GM20000 (cell line): ENCODE data around the gene SBF2.
"Not testable (repeated sequence)": the region's sequence is repeated elsewhere in the genome, so short reads cannot be mapped to it uniquely, and the experiment has no call there.

Source experiments
- DNase-seq: peaks from one replicate; pipeline ENCODE4 v3.0.0; 2012; ENCODE audit warnings: low spot score
- TF ChIP-seq, protein P1 (sequence below): IDR thresholded peaks from 2 replicates; pipeline ENCODE4 v1.5.1; 2012; ENCODE audit warnings: mild to moderate bottlenecking, control low read depth; ENCODE audit errors: extremely low read depth, missing control alignments

SBF2 gene

DNA sequence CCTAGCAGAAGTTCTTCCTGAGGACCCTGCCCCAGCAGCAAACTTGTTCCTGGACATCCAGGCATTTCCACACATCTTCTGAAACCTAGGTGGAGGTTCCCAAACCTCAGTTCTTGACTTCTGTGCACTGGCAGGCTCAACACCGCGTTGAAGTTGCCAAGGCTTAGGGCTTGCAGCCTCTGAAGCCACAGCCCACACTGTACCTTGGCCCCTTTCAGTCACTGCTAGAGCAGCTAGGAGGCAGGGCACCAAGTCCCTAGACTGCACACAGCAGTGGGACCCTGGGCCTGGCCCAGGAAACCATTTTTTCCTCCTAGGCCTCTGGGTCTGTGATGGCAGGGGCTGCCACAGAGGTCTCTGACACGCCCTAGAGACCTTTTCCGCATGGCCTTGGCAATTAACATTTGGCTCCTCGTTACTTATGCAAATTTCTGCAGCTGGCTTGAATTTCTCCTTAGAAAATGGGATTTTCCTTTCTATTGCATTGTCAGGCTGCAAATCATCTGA, 159.0 kb downstream of the SBF2 start:
- TF ChIP-seq, protein P1, sequence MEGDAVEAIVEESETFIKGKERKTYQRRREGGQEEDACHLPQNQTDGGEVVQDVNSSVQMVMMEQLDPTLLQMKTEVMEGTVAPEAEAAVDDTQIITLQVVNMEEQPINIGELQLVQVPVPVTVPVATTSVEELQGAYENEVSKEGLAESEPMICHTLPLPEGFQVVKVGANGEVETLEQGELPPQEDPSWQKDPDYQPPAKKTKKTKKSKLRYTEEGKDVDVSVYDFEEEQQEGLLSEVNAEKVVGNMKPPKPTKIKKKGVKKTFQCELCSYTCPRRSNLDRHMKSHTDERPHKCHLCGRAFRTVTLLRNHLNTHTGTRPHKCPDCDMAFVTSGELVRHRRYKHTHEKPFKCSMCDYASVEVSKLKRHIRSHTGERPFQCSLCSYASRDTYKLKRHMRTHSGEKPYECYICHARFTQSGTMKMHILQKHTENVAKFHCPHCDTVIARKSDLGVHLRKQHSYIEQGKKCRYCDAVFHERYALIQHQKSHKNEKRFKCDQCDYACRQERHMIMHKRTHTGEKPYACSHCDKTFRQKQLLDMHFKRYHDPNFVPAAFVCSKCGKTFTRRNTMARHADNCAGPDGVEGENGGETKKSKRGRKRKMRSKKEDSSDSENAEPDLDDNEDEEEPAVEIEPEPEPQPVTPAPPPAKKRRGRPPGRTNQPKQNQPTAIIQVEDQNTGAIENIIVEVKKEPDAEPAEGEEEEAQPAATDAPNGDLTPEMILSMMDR, result no peak
- no peak for DNase-seq

DNA sequence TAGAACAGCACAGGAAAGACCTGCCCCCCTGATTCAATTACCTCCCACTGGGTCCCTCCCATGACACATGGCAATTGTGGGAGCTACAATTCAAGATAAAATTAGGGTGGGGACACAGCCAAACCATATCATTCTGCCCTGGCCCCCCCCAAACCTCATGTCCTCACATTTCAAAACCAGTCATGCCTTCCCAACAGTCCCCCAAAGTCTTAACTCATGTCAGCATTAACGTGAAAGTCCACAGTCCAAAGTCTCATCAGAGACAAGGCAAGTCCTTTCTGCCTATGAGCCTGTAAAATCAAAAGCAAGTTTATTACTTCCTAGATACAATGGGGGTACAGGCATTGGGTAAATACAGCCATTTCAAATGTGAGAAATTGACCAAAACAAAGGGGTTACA, 159.8 kb downstream of the SBF2 start:
- DNase-seq, result not testable (repeated sequence)

DNA sequence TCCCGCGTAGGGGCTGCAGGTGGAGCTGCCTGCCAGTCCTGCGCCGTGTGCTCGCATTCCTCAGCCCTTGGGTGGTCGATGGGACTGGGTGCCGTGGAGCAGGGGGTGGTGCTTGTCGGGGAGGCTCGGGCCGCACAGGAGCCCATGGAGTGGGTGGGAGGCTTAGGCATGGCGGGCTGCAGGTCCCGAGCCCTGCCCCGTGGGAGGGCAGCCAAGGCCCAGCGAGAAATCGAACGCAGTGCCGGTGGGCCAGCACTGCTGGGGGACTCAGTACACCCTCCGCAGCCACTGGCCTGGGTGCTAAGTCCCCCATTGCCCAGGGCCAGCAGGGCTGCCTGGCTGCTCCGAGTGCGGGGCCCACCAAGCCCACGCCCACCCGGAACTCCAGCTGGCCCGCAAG, 160.8 kb downstream of the SBF2 start:
- DNase-seq, result not testable (repeated sequence)

DNA sequence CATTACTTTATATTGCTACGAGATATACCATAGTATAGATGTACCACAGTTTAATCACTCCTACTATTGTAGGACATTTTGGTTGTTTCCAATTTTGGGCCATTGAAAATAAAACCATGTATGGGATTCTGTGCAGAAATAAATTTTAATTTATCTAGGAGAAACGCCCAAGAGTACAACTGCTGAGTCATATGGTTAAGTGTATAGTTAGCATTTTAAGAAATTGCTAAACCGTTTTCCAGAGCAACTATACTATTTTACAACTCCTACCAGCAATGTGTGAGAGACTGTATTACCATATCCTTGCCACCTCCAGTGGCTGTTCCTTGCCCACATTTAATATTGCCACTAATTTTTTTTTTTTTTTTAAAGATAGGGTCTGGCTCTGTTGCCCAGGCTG, 163.1 kb downstream of the SBF2 start:
- TF ChIP-seq, protein P1, result no peak
- no peak for DNase-seq

DNA sequence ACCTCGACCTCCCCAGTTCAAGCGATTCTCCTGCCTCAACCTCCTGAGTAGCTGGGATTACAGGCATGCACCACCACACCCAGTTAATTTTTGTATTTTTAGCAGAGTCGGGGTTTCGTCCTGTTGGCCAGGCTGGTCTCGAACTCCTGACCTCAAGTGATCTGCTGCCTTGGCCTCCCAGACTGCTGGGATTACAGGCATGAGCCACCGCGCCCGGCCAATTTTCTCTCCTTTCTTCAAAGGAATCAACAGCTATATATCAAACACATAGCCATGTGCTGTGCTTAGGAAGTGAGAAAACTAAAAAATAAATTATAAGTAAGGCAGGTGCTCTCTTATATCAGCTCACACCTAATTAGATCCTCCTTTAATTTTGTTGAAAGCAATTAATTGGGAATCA, 164.8 kb downstream of the SBF2 start:
- DNase-seq, result not testable (repeated sequence)

DNA sequence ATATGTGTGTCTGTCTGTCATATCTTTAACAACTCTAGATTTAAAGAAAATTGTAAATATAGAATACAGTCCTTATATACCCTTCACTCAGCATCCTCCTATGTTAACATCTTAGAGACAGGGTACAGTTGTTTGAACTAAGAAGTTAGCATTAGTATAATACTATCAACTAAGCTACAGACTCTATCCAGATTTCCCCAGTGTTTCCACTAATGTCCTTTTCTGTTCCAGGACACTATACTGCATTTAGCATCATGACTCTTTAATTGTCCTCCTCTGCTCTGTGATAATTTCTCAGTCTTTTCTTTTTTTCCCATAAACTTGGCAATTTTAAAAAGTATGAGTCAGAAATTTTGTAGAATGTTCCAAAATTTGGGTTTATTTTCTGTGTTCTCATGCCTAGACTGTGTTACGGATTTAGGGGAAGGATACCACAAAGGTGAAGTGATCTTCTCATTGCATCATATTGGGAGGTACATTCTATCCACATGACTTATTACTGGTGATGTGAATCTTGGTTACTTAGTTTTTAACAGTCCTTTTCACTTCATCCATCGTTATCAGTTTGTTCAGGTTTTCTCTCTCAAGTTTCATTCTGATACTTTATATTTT, 168.4 kb downstream of the SBF2 start:
- DNase-seq, result no peak
- TF ChIP-seq, protein P1, result no peak

DNA sequence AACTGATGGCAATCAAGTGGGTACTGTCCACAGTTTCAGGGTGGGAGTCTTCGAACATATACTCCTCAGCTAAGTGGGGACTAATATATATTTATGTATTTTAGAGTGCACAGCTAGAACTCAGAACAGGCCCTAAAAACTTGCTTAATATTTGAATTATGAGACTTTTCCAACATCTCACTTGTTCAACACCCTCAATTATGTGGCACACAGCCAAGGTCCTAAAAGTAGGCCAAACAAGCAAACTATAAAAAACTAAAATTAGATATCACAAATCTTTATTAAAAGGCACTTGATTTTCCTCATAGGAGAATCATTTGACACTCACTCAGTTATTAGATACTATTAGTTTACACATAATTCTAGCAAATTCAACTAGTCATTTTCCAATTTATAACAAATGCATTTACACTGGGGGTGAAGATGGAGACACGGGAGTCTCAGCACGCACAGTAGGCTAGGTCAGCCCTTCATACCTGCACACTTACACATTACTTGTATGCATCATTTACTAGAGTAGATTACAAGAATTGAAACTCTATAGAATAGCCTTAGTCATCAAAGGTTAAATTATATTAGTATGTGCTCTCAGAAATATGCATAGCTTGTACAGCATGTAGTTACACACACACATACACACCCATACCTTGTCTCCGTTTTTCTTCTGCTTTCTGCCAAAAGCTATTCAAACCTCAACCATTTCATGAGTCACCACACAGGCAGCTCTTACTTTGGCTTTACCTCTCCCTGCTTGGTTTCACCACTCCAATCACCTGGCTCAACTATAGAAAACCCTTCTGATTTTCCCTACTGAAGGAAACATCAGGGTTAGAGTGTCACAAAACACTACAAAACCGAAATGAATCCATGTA, 171.5 kb downstream of the SBF2 start:
- no peak for DNase-seq
- TF ChIP-seq, protein P1, result no peak

DNA sequence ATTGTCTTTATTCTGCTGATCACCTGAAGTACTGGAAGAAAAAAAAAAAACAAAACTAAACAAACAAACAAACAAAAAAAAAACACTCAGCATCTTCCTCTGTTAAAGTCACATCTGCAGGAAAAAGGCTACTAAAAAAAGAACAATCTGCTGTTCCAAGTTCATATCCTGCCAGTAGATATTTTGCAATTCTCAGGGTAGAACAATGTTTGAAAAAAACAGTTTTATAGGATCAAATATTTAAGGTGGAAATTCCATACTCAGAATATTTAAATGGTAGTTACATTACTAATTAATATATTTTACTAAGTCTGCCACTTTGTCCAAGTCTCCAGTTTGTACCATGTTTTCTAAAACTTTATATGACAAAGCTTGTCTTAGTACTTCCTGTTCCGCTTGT, 175.2 kb downstream of the SBF2 start:
- DNase-seq, result no peak
- TF ChIP-seq, protein P1, result no peak
